Fibroblast of villous mesenchyme (primary cell): ENCODE measurements around the gene DUOX1. TPM values are rescaled to one million over a fixed set of nuclear protein-coding genes. Genes with fewer than 3 reads are reported as not detected.

Experiments
- DNase-seq: peaks from one replicate; pipeline ENCODE4 v3.0.0-alpha.2; 2010; ENCODE audit warnings: low read depth
- H3K4me3 ChIP-seq: 2 replicates; pipeline ENCODE4 v1.5.1; 2011; ENCODE audit warnings: low read depth, mild to moderate bottlenecking, low read length
- total RNA-seq: library from RNA; depleted of rRNA; stranded (reverse); fragments of >200 nt; gene quantifications from 2 replicates; pipeline ENCODE4 v1.2.3, GENCODE V29; 2012
- TF ChIP-seq, protein P1 (sequence below): IDR thresholded peaks from 2 replicates; pipeline ENCODE4 v1.5.1; 2012; ENCODE audit warnings: low read depth, mild to moderate bottlenecking, low read length; ENCODE audit not compliant: insufficient read depth

The DUOX1 gene
- total RNA-seq, 1 donor: not detected

DNA sequence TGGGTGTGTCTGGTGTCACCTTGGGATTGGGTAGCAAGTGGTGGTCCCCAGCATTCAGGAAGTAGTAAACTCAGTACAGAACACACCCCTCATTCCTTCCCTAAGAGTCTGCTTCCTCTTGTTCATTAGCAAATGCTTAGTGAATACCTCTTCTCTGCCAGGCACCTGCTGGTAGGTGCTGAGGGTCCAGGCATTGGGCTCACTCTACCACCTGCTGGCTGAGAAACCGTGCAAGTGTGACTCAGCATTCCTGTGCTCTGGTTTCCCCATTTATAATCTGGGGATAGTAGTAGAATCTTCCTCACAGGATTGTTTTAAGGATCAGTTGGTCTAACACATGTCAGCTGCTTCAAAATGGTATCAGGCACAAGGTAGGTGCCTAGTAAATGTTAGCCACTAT lies 53.2 kb downstream of the DUOX1 start:
- DNase-seq: no peak
- no peak overlapping the region for H3K4me3 ChIP-seq
- TF ChIP-seq, protein P1, sequence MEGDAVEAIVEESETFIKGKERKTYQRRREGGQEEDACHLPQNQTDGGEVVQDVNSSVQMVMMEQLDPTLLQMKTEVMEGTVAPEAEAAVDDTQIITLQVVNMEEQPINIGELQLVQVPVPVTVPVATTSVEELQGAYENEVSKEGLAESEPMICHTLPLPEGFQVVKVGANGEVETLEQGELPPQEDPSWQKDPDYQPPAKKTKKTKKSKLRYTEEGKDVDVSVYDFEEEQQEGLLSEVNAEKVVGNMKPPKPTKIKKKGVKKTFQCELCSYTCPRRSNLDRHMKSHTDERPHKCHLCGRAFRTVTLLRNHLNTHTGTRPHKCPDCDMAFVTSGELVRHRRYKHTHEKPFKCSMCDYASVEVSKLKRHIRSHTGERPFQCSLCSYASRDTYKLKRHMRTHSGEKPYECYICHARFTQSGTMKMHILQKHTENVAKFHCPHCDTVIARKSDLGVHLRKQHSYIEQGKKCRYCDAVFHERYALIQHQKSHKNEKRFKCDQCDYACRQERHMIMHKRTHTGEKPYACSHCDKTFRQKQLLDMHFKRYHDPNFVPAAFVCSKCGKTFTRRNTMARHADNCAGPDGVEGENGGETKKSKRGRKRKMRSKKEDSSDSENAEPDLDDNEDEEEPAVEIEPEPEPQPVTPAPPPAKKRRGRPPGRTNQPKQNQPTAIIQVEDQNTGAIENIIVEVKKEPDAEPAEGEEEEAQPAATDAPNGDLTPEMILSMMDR: no peak

DNA sequence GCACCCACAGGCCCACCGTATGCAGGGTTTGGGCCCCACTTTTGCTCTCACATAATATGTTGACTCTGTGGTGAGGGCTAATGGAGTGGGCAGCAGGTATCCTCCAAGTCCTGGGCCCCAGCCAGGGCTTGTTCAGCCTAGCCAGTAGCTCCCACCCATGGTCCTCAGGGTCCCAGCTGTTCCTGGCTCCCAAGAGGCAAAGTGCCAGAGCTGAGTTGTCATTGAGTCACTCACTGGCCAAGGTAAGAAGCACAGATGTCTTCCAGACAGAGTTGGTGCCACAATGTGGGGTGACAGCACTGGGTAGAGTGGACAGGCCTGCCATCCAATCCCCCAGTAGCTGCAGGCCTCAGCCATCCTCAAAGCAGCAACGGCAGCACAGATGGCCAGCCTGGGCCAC lies 53.7 kb downstream of the DUOX1 start:
- DNase-seq: no peak
- no peak overlapping the region for H3K4me3 ChIP-seq
- TF ChIP-seq, protein P1: no peak

DNA sequence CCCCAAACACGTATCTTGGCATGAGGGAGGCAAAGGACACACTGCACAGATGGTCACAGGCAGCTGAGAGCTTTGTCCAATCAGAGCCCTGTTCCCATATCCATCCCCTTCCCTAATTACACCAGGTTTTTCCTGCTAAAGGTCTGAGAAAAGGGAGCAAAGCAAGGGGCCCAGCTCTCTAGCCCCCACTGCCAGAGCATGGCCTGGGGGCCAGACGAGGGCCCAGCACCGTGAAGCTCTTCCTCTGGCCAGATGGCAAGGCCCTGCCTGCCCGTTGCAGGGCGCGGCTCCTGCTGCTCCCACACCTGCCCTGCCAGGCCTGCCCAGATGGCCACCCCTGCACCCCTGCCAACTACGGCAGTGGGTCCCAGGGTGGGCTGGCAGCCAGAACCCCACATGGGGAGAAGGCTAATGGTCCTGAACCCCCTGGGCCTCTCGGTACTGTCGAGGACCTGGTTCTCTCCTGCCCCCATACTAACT lies 54.8 kb downstream of the DUOX1 start:
- no peak for DNase-seq
- TF ChIP-seq, protein P1: no peak
- H3K4me3 ChIP-seq: no peak overlapping the region

DNA sequence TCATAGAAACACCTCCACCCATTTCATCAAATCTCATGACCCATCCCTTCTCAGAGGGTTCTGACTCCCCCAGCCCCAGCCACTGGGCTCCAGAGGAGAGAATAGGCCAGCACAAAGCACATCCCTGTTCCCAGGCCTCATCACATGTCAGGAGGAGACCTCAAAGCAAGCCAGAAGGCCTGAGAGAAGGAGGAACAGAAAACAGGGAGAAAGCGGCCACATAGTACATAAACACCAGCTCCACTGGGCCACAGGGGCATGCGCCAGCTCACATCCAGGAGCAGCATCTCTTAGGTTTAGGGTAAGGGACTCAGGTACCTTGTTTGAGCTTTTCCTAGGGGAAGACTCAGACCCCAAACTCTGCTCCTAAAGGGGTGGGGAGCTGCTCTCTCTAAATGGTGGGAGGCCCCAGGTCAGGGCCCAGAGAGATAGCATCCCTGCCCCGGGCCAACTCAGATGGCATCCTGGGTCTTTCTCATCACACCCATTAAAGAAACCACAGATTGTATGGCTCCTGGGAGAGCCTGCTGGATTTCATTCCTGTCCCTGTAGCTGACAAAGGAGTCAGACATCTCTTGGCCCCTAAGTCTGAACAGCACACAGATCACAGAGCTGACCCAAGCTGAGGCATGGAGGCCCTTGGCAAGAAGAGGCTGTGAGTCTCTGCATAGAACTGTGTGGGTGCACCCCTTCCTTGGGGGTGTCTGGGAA lies 55.4 kb downstream of the DUOX1 start:
- TF ChIP-seq, protein P1: no peak
- H3K4me3 ChIP-seq: no peak overlapping the region
- no peak for DNase-seq

DNA sequence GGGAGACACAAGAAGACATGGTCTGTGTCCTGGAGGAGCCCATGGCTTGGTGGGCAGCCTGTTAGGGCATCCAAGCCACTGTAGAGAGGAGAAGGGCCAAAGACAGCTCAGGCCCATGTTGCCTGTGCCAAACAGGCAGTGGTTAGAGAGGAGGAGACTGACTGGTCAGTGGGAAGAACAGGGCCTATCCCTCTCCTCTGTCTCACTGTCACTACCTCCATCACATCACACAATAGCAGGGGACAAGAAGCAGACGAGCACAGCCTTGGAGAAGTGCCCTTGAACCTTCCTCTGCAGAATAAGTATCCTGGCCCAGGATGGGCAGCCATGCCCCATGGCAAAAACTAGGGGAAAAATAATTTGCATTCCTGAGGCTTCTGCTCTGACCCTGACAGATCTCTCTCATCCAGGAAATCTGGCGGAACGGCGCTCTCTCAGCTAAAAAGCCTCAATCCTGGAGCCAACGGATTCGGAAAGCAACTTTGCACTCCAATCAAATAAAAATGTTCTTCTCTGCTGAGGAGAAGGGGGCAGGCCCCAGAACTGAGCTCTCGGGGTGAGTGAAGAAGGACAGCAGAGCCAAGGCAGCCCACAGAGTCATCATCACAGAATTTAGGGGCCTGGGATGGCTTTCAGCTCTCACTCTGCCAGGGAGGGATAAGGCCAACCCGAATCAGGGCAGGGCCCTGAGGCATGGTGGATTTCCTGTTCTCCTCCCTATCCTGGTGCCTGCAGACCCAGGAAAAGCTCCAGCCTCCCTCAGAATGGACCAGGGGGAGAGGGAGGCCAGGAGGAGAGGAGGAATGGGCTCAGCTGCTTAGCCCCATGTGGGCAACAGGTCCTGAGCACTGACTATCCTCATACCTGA lies 56.3 kb downstream of the DUOX1 start:
- DNase-seq: no peak
- TF ChIP-seq, protein P1: no peak
- no peak overlapping the region for H3K4me3 ChIP-seq

DNA sequence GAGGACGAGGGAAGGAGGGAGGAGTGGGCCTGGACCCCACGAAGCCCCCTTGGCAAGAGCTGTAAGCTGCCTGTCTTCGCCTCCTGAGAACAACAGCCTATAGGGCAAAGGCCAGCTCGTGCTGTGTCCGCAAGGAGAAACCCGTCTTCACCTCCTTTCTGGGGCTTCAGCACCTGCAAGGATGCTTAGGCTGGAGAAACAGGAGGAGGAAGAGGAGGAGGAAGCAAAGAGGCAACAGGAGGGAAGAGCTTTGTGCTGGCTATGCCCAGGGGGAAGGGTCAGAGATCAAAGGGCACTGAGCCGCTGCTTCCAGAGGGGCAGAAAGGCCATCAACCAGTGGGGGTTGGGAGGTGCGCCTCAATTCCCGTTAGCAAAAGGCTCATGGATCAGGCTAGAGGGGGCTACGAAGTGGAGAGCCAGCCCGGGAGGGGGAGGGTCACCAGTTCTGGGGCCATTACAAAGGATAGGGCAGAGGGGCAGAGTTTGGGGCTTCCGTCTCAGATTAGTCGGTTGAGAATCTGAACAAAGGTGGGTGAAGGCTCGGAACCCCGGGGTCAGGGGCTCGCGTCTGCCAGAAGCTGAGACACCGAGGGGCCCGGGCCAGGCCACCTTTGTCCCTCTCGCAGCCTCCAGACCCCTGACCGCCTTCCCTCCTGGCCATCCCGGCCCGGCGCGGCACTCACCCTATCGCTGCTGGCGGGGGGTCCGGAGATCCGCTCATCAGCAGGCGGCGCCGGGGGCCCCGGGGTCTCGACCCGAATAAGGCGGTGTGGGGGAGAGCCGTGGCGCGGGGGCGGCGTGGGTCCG lies 57.2 kb downstream of the DUOX1 start:
- H3K4me3 ChIP-seq: peak overlapping the region; percentile 60
- DNase-seq: no peak
- TF ChIP-seq, protein P1: no peak
